Activated effector memory CD4-positive, alpha-beta T cell treated with Interleukin-2 at 50 U/mL for 16 hours (primary cell): ENCODE measurements around the gene SLC27A6.

Experiments
- DNase-seq: peaks from one replicate; pipeline ENCODE4 v3.0.0-alpha.2; 2020

Gene SLC27A6

GRCh38 chr5:129065721-129066120 lies 100.4 kb downstream of the SLC27A6 start:
- DNase-seq = no peak

- DNase-seq = no peak
Observed at GRCh38 chr5:129067745-129068144, 102.5 kb downstream of the SLC27A6 start.

GRCh38 chr5:129069292-129069691 lies 104.0 kb downstream of the SLC27A6 start:
- no peak for DNase-seq

GRCh38 chr5:129073111-129073510 lies 107.8 kb downstream of the SLC27A6 start:
- DNase-seq = no peak

- no peak for DNase-seq
Observed at GRCh38 chr5:129074903-129075302, 109.6 kb downstream of the SLC27A6 start.

GRCh38 chr5:129077433-129078075 lies 112.3 kb downstream of the SLC27A6 start:
- no peak for DNase-seq

GRCh38 chr5:129078247-129078646 lies 113.0 kb downstream of the SLC27A6 start:
- no peak for DNase-seq

- DNase-seq = no peak
Observed at GRCh38 chr5:129078660-129079059, 113.4 kb downstream of the SLC27A6 start.

- DNase-seq = no peak
Observed at GRCh38 chr5:129079496-129079895, 114.2 kb downstream of the SLC27A6 start.

- no peak for DNase-seq
Observed at GRCh38 chr5:129080766-129081165, 115.5 kb downstream of the SLC27A6 start.

- no peak for DNase-seq
Observed at GRCh38 chr5:129082225-129083136, 117.2 kb downstream of the SLC27A6 start.
